ENCODE data around the gene EYA3.

Gene EYA3

GRCh38 chr1:27967106-27967883, 121.1 kb downstream of the EYA3 start:
- DNase-seq = no peak

GRCh38 chr1:27966402-27967105, 121.9 kb downstream of the EYA3 start:
- DNase-seq = no peak

- no peak for DNase-seq
Measured at GRCh38 chr1:27963393-27963792, 125.0 kb downstream of the EYA3 start.

- no peak for DNase-seq
Measured at GRCh38 chr1:27961646-27962221, 126.7 kb downstream of the EYA3 start.

DNA sequence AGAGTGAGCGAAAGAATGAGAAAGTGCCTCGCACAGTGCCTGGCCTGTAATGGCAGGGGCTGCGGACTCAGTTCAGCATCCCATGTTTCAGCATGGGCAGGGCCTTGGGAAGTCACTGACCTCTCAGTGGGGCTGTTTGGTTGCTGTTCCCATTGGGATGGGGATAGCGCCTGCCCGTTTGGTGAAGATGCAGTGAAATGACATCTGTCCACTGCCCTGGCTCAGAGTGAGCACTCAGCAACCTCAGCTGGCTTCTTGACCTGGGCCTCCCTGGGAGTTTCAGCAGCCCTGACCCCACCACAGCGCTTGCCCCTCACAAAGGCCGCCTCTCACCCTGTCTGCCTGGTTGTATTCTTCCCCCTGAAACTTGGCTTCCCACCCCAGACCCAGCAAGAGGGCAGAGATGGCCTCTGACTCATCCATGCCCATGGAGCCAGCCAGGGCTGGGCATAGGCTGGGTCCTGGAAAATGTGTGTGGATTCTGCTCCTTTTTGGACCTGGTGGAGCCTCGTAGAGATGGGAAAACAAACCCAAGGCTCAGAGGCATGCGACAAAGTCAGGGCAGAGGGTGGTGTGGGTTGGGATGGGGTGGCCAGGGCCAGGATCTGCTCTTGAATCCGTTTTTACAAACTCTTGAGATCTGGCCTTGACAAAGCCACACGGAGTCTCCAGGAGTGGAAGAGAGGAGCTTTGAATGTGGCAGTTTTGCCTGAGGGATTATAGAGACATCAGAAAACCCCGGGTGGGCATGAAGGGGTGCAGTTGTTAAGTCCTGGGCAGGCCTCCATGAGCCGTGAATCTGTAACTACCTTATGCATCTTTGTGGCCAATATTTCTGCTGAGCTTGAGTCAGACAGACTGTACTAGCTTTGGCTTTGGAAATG, 127.4 kb downstream of the EYA3 start:
- DNase-seq = no peak

GRCh38 chr1:27959792-27960603, 128.4 kb downstream of the EYA3 start, which contains the start of gene XKR8:
Gene XKR8 (plus strand): TSS chr1:27959973. CDS start chr1:27960070, 97 bp downstream.
- peak; percentile 92 for DNase-seq

GRCh38 chr1:27958513-27958912, 129.9 kb downstream of the EYA3 start:
- no peak for DNase-seq

DNA sequence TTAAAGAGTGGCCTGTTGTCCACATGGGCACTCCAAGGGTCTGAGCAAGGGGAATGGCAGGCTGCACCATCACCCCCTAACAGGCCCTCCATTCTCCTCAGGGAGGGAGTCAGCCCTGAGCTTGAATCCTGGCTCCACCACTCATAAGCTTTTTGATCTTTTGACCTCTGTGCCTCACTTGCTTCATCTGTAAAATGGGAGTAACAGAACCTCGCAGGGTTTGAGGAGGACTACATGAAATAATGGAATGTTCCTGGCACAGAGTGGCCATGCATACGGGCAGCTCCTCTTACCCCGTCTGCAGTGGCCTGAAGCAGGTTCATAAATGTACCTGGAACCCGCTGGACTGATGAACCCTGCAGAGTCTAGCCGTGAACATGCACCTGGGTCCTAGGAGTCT, 130.8 kb downstream of the EYA3 start:
- no peak for DNase-seq

GRCh38 chr1:27956761-27957160, 131.6 kb downstream of the EYA3 start:
- no peak for DNase-seq

GRCh38 chr1:27955076-27955475, 133.3 kb downstream of the EYA3 start:
- DNase-seq = no peak

DNA sequence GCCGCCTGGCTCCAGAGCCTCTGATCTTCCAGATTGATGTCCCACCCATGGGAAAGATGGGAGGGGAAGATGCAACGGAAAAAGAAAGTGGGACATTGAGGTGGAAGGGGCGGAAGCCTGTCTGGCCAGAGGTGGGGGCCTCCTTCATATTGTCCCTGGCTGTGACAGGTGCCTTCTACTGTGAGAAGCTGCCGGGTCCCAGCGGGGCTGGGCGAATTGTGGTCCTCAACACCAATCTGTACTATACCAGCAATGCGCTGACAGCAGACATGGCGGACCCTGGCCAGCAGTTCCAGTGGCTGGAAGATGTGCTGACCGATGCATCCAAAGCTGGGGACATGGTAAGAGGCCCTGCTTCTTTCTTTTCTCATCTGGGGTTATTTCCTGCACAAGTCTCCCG, 134.2 kb downstream of the EYA3 start:
- no peak for DNase-seq

DNA sequence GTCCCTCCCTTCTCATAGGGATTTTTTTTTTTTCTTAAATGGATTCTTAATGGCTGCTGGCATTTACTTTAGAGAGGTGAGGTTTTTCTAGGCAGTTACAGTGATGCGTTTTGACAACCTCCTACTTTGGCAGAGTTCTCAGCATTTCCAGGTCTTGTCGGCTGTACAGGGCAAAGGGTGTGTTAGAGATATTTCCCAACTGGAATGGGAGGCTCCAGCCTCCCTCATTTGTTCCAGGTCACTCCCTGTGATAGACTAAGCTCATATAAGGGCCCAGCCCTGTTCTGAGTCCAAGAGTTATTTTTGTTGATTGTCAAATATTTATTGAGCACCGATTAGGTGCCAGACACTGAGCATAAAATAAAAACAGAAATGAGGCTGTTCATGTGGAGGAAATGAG, 136.3 kb downstream of the EYA3 start:
- no peak for DNase-seq

DNA sequence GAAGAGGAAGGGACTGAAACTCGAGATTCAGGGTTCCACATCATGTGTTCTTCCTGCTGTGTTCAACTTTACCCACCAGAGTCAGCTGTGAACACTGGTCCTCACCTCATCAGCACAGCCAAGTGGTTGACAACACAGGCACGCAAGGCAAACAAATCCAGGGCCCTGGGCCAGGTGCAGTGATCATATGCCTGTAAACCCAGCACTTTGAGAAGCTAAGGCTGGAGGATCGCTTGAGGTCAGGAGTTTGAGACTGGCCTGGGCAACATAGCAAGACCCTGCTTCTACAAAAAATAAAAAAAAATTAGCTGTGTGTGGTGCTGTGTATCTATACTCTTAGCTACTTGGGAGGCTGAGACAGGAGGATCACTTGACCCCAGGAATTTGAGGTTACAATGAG, 137.0 kb downstream of the EYA3 start:
- DNase-seq = no peak

DNA sequence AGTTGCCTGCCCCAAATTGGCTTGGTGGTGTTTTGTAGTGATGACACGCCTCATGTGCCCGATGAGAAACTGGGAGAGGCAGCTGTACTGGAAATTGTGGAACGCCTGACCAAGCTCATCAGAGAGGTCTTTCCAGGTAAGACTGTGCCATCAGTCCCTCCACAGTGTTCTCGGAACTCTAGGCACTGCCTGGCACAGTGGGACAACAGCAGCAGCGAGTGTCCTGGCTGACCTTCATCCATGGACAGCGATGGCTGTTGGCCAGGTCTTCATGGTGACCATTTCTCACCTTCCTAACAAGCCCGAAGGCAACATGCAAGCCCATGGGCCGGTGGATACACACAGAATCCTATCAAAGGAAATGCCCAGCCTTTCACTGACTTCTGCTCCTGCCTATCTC, 139.4 kb downstream of the EYA3 start:
- no peak for DNase-seq

DNA sequence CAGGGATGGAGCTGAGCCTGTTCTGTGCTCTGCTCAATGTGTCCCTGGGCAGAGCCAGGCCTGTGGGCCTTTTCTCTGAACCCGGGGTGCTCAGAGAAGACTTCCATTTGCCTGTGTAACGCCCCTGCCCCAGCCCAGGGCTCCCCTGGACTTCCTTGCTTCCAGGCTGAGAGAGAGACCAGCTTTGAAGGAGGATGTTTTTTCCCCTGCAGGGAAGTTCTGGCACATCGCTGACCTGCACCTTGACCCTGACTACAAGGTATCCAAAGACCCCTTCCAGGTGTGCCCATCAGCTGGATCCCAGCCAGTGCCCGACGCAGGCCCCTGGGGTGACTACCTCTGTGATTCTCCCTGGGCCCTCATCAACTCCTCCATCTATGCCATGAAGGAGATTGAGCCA, 143.4 kb downstream of the EYA3 start:
- no peak for DNase-seq

GRCh38 chr1:27941671-27942540, 146.5 kb downstream of the EYA3 start:
- DNase-seq = no peak

- peak; percentile 91 for DNase-seq
Measured at GRCh38 chr1:27940870-27941560, 147.4 kb downstream of the EYA3 start.

DNA sequence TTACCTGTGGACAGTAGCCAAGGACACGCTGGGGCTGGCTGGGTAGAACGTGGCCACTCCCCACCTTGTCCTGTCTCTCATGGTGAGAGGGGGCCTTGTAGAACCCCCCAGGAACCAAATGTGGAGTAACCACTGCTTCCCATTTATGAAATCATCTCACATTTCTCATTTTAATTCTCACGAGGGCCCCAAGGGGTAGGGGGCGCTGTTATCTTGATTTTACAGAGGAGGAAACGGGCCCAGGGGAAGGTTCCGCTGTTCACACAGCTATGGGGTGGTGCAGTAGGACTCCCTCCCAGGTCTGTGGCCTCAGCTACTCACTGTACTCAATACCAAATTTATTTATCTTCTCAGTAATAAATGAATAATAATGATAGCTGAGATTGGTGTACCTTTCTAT, 148.1 kb downstream of the EYA3 start:
- DNase-seq = peak; percentile 79

GRCh38 chr1:27938488-27938887, 149.9 kb downstream of the EYA3 start:
- no peak for DNase-seq

- DNase-seq = no peak
Measured at GRCh38 chr1:27937524-27937836, 150.9 kb downstream of the EYA3 start.

DNA sequence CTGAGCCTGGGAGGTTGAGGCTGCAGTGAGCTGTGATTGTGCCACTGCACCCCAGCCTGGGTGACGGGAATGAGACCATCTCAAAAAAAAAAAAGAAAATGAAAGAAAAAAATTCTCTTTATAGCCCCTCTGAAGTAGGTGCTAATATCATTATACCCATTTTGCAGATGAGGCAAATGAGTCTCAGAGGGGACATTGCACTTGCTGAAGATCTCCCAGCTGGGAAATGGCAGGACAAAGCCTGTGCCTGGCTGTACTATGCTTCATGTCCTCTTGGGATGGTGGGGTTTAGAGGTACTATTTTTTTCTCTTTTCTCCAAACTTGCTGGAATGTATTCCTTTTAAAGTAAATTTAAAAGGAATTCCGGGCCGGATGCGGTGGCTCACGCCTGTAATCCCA, 152.0 kb downstream of the EYA3 start:
- no peak for DNase-seq

Measured in hematopoietic multipotent progenitor cell treated with erythropoietin and hydrocortisone succinate and interleukin-3 and kit ligand, for 6 days (in vitro differentiated cells).